Measurements from ENCODE around the gene ZBTB20. TPM values are rescaled to one million over a fixed set of nuclear protein-coding genes. Genes with fewer than 3 reads are reported as not detected.

ZBTB20 gene
- total RNA-seq, 1 donor from 2014 or later: 21.4 TPM

GRCh38 chr3:114848643-114849350, 298.3 kb downstream of the ZBTB20 start:
- Histone ChIP-seq H3K27ac (ENCODE audit: low read depth, low read length) (no peak overlapping the region), H3K36me3 (ENCODE audit: insufficient read depth, low read length) (no peaks in the 10 kb centered on the region), H3K79me2 (ENCODE audit: insufficient read depth, low read length) (no peaks in the 10 kb centered on the region), H3K4me1 (ENCODE audit: insufficient read depth, low read length) (no peaks in the 10 kb centered on the region), H3K9me3 (ENCODE audit: insufficient read depth, low read depth, low read length) (no peaks in the 10 kb centered on the region), H3K4me2 (ENCODE audit: low read length) (no peak overlapping the region), H3K4me3 (ENCODE audit: insufficient read depth, low read depth, low read length) (no peak overlapping the region), H4K20me1 (ENCODE audit: insufficient read depth, low read length) (no peaks in the 10 kb centered on the region), H3K27me3 (ENCODE audit: insufficient read depth, low read length) (no peaks in the 10 kb centered on the region), H2AFZ (ENCODE audit: low read depth, low read length) (no peak overlapping the region), H3K9ac (ENCODE audit: low read length) (no peak overlapping the region)
- Mint-ChIP-seq H3K27ac (ENCODE audit: unreplicated experiment) (no peak overlapping the region), H3K9me3 (ENCODE audit: unreplicated experiment) (no peaks in the 10 kb centered on the region), H3K4me3 (ENCODE audit: unreplicated experiment) (no peak overlapping the region), H3K4me1 (ENCODE audit: low read depth, unreplicated experiment) (no peaks in the 10 kb centered on the region), H3K27me3 (ENCODE audit: low read depth, unreplicated experiment) (no peaks in the 10 kb centered on the region), H3K36me3 (ENCODE audit: low read depth, unreplicated experiment) (no peaks in the 10 kb centered on the region)
- DNase-seq (ENCODE audit: low read depth) (no peak), FAIRE-seq (no peak)
- no peak for TF ChIP-seq EZH2 (IDR thresholded peaks at IDR 0.05; ENCODE audit: insufficient read depth, low read length)
- TF ChIP-seq CTCF (IDR thresholded peaks at IDR 0.05; ENCODE audit: insufficient read depth, low read depth, low read length): no peak

GRCh38 chr3:114848082-114848481, 299.0 kb downstream of the ZBTB20 start:
- Mint-ChIP-seq H3K27me3 (ENCODE audit: low read depth, unreplicated experiment) (no peaks in the 10 kb centered on the region), H3K4me3 (ENCODE audit: unreplicated experiment) (no peak overlapping the region), H3K27ac (ENCODE audit: unreplicated experiment) (no peak overlapping the region), H3K4me1 (ENCODE audit: low read depth, unreplicated experiment) (no peaks in the 10 kb centered on the region), H3K36me3 (ENCODE audit: low read depth, unreplicated experiment) (no peaks in the 10 kb centered on the region), H3K9me3 (ENCODE audit: unreplicated experiment) (no peaks in the 10 kb centered on the region)
- TF ChIP-seq EZH2 (IDR thresholded peaks at IDR 0.05; ENCODE audit: insufficient read depth, low read length) (no peak), CTCF (IDR thresholded peaks at IDR 0.05; ENCODE audit: insufficient read depth, low read depth, low read length) (no peak)
- no peak overlapping the region for H3K4me3 ChIP-seq (ENCODE audit: insufficient read depth, low read depth, low read length)
- no peak overlapping the region for H3K27ac ChIP-seq (ENCODE audit: low read depth, low read length)
- no peak overlapping the region for H2AFZ ChIP-seq (ENCODE audit: low read depth, low read length)
- no peaks in the 10 kb centered on the region for H3K79me2 ChIP-seq (ENCODE audit: insufficient read depth, low read length)
- no peak for FAIRE-seq
- no peaks in the 10 kb centered on the region for H3K27me3 ChIP-seq (ENCODE audit: insufficient read depth, low read length)
- DNase-seq (ENCODE audit: low read depth): no peak
- H3K36me3 ChIP-seq (ENCODE audit: insufficient read depth, low read length): no peaks in the 10 kb centered on the region
- H3K9me3 ChIP-seq (ENCODE audit: insufficient read depth, low read depth, low read length): no peaks in the 10 kb centered on the region
- no peak overlapping the region for H3K9ac ChIP-seq (ENCODE audit: low read length)
- H3K4me1 ChIP-seq (ENCODE audit: insufficient read depth, low read length): no peaks in the 10 kb centered on the region
- H4K20me1 ChIP-seq (ENCODE audit: insufficient read depth, low read length): no peaks in the 10 kb centered on the region
- no peak overlapping the region for H3K4me2 ChIP-seq (ENCODE audit: low read length)

- no peaks in the 10 kb centered on the region for H3K9me3 ChIP-seq (ENCODE audit: insufficient read depth, low read depth, low read length)
- no peak overlapping the region for H3K27ac Mint-ChIP-seq (ENCODE audit: unreplicated experiment)
- H3K9me3 Mint-ChIP-seq (ENCODE audit: unreplicated experiment): no peaks in the 10 kb centered on the region
- no peak overlapping the region for H3K9ac ChIP-seq (ENCODE audit: low read length)
- H3K36me3 ChIP-seq (ENCODE audit: insufficient read depth, low read length): no peaks in the 10 kb centered on the region
- TF ChIP-seq CTCF (IDR thresholded peaks at IDR 0.05; ENCODE audit: insufficient read depth, low read depth, low read length) (no peak), EZH2 (IDR thresholded peaks at IDR 0.05; ENCODE audit: insufficient read depth, low read length) (no peak)
- no peaks in the 10 kb centered on the region for H3K27me3 Mint-ChIP-seq (ENCODE audit: low read depth, unreplicated experiment)
- H3K4me3 Mint-ChIP-seq (ENCODE audit: unreplicated experiment): no peak overlapping the region
- FAIRE-seq (no peak), DNase-seq (ENCODE audit: low read depth) (no peak)
- no peaks in the 10 kb centered on the region for H4K20me1 ChIP-seq (ENCODE audit: insufficient read depth, low read length)
- no peak overlapping the region for H3K4me2 ChIP-seq (ENCODE audit: low read length)
- H3K79me2 ChIP-seq (ENCODE audit: insufficient read depth, low read length): no peaks in the 10 kb centered on the region
- no peaks in the 10 kb centered on the region for H3K27me3 ChIP-seq (ENCODE audit: insufficient read depth, low read length)
- no peak overlapping the region for H3K4me3 ChIP-seq (ENCODE audit: insufficient read depth, low read depth, low read length)
- H3K36me3 Mint-ChIP-seq (ENCODE audit: low read depth, unreplicated experiment): no peaks in the 10 kb centered on the region
- no peaks in the 10 kb centered on the region for H3K4me1 ChIP-seq (ENCODE audit: insufficient read depth, low read length)
- no peak overlapping the region for H2AFZ ChIP-seq (ENCODE audit: low read depth, low read length)
- no peak overlapping the region for H3K27ac ChIP-seq (ENCODE audit: low read depth, low read length)
- no peaks in the 10 kb centered on the region for H3K4me1 Mint-ChIP-seq (ENCODE audit: low read depth, unreplicated experiment)
Observed at GRCh38 chr3:114847564-114847963, 299.5 kb downstream of the ZBTB20 start.
